CD4-positive, alpha-beta T cell treated with Interleukin-2 at 100 ng/mL for 4 hours (primary cell): ENCODE measurements around the gene SELENOO.

ENCODE experiments used
- DNase-seq: peaks from one replicate; pipeline ENCODE4 v3.0.0-alpha.2; 2020; ENCODE audit warnings: low spot score

Gene SELENOO

GRCh38 chr22:50184902-50185374 is 15.9 kb upstream of the SELENOO start:
- DNase-seq, result no peak

GRCh38 chr22:50185375-50186087 is 15.3 kb upstream of the SELENOO start, which contains the start of gene TRABD:
Gene TRABD, plus strand, starts transcription at chr22:50185913. Its CDS starts 7,148 bp downstream, at chr22:50193061.
- DNase-seq, result peak; percentile 89

- DNase-seq, result no peak
Measured at GRCh38 chr22:50186181-50186714, 14.6 kb upstream of the SELENOO start.

- peak; percentile 29 for DNase-seq
Measured at GRCh38 chr22:50186761-50187523, 13.9 kb upstream of the SELENOO start.

- no peak for DNase-seq
Measured at GRCh38 chr22:50188356-50188755, 12.5 kb upstream of the SELENOO start.

GRCh38 chr22:50189184-50189848 is 11.5 kb upstream of the SELENOO start:
- DNase-seq, result no peak

GRCh38 chr22:50189849-50190181 is 11.0 kb upstream of the SELENOO start:
- no peak for DNase-seq

GRCh38 chr22:50190182-50190940 is 10.4 kb upstream of the SELENOO start:
- DNase-seq, result peak; percentile 84

GRCh38 chr22:50190941-50191741 is 9.7 kb upstream of the SELENOO start:
- peak; percentile 86 for DNase-seq

- peak; percentile 54 for DNase-seq
Measured at GRCh38 chr22:50192436-50193204, 8.2 kb upstream of the SELENOO start.

GRCh38 chr22:50193621-50194020 is 7.2 kb upstream of the SELENOO start:
- DNase-seq, result no peak

GRCh38 chr22:50194037-50194805 is 6.6 kb upstream of the SELENOO start:
- DNase-seq, result no peak

GRCh38 chr22:50196256-50196655 is 4.6 kb upstream of the SELENOO start:
- no peak for DNase-seq

GRCh38 chr22:50197000-50197800 is 3.6 kb upstream of the SELENOO start:
- DNase-seq, result no peak

GRCh38 chr22:50197856-50198623 is 2.8 kb upstream of the SELENOO start:
- no peak for DNase-seq

GRCh38 chr22:50198624-50199017 is 2.2 kb upstream of the SELENOO start:
- no peak for DNase-seq

GRCh38 chr22:50199251-50199721 is 1.5 kb upstream of the SELENOO start:
- DNase-seq, result no peak
